CD4-positive, alpha-beta T cell treated with Interleukin-6 at 100 ng/mL for 8 hours (primary cell): ENCODE results near the gene AIPL1.

Experiments
- DNase-seq: peaks from one replicate; pipeline ENCODE4 v3.0.0-alpha.2; 2020; ENCODE audit warnings: mixed read lengths, low spot score

Gene AIPL1

GRCh38 chr17:6465206-6466003 lies 30.5 kb upstream of the AIPL1 start:
- DNase-seq: no peak

GRCh38 chr17:6464446-6465041 lies 29.6 kb upstream of the AIPL1 start:
- no peak for DNase-seq

GRCh38 chr17:6463616-6464445 lies 28.9 kb upstream of the AIPL1 start:
- DNase-seq: no peak

GRCh38 chr17:6462692-6463091 lies 27.8 kb upstream of the AIPL1 start:
- DNase-seq: no peak

- no peak for DNase-seq
Measured at GRCh38 chr17:6461792-6462524, 27.0 kb upstream of the AIPL1 start.

- no peak for DNase-seq
Measured at GRCh38 chr17:6461246-6461645, 26.3 kb upstream of the AIPL1 start.

- DNase-seq: no peak
Measured at GRCh38 chr17:6460531-6461161, 25.7 kb upstream of the AIPL1 start.

- DNase-seq: no peak
Measured at GRCh38 chr17:6458460-6458950, 23.6 kb upstream of the AIPL1 start.

GRCh38 chr17:6457688-6458459 lies 23.0 kb upstream of the AIPL1 start:
- no peak for DNase-seq

GRCh38 chr17:6456914-6457687 lies 22.2 kb upstream of the AIPL1 start:
- no peak for DNase-seq

GRCh38 chr17:6456321-6456720 lies 21.4 kb upstream of the AIPL1 start:
- no peak for DNase-seq

GRCh38 chr17:6455321-6455705 lies 20.4 kb upstream of the AIPL1 start:
- DNase-seq: peak; percentile 57

GRCh38 chr17:6454495-6455320 lies 19.8 kb upstream of the AIPL1 start:
- no peak for DNase-seq

- DNase-seq: no peak
Measured at GRCh38 chr17:6453279-6454024, 18.5 kb upstream of the AIPL1 start.

- no peak for DNase-seq
Measured at GRCh38 chr17:6452471-6453266, 17.7 kb upstream of the AIPL1 start.

- no peak for DNase-seq
Measured at GRCh38 chr17:6450926-6451832, 16.3 kb upstream of the AIPL1 start.
